ENCODE results near the gene MYO16. TPM values are rescaled to one million over a fixed set of nuclear protein-coding genes. Genes with fewer than 3 reads are reported as not detected.

MYO16 gene
- total RNA-seq, 1 experiment from 2014 or later = 0.19 TPM

DNA sequence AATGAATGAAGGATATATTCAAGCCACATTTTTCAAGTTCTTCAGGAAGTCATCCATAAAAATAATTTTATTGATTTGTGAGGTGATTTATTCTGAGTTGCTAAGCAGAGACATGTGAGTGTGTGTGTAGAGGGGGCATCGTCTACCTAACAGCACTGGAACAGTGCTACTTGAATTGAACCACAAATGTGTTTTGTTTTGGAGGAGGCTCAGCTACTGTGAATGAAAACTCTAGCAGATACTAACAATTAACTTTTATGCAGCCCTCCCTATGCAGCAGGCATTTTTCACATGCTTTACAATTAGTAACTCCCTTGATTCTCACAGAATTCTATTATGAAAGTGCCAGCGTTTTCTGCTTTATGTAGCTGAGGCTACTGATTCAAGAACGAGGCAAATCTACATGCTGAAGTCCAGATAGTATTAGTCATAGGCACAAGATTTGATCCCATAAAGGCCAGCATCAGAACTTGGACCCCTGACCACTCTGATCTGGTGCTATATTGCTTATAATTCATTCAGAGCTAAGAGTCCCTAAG, 103.7 kb downstream of the MYO16 start:
- BruUV-seq (replicated peaks) = no TSS peak

DNA sequence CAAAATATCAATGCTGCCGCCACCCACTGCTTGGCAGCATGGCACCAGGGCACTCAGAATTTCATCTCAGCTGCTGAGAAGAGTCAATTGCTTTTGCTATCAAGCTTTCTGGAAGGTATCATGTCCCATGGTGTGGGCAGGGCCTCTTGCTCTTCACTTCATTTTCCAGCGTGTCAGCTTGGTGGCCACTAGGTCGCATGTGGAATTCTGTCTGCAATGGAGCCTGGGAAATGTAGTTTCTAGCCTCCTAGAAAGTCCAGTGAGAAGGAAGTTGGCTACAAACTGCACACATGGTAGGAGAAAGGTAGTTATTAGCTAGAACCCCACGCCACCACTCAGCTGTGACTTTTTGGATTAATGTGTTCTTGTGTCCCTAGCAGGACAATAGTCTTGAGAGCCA, 105.3 kb downstream of the MYO16 start:
- Mint-ChIP-seq H3K4me1 (ENCODE audit: low read depth, unreplicated experiment) (no peaks in the 10 kb centered on the region), H3K27ac (ENCODE audit: unreplicated experiment) (no peak overlapping the region), H3K4me3 (ENCODE audit: low read depth, unreplicated experiment) (no peak overlapping the region), H3K9me3 (ENCODE audit: low read depth, unreplicated experiment) (peaks cover 3% of the 10 kb centered on the region), H3K36me3 (ENCODE audit: insufficient read depth, unreplicated experiment) (no peaks in the 10 kb centered on the region), H3K27me3 (ENCODE audit: unreplicated experiment) (no peaks in the 10 kb centered on the region)
- BruUV-seq (replicated peaks) = no TSS peak
- CTCF ChIA-PET = no interaction called here
- intact Hi-C loops (cut with micrococcal nuclease; ENCODE audit: unreplicated experiment) = no loop called here
- DNase-seq = no peak
- TF ChIP-seq, protein P1, sequence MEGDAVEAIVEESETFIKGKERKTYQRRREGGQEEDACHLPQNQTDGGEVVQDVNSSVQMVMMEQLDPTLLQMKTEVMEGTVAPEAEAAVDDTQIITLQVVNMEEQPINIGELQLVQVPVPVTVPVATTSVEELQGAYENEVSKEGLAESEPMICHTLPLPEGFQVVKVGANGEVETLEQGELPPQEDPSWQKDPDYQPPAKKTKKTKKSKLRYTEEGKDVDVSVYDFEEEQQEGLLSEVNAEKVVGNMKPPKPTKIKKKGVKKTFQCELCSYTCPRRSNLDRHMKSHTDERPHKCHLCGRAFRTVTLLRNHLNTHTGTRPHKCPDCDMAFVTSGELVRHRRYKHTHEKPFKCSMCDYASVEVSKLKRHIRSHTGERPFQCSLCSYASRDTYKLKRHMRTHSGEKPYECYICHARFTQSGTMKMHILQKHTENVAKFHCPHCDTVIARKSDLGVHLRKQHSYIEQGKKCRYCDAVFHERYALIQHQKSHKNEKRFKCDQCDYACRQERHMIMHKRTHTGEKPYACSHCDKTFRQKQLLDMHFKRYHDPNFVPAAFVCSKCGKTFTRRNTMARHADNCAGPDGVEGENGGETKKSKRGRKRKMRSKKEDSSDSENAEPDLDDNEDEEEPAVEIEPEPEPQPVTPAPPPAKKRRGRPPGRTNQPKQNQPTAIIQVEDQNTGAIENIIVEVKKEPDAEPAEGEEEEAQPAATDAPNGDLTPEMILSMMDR (IDR thresholded peaks at IDR 0.05; ENCODE audit: unreplicated experiment) = no peak

More for the DNA sequence above, 103.7 kb downstream of the MYO16 start:
- Mint-ChIP-seq H3K27ac (ENCODE audit: unreplicated experiment) (no peak overlapping the region), H3K27me3 (ENCODE audit: unreplicated experiment) (no peaks in the 10 kb centered on the region), H3K36me3 (ENCODE audit: insufficient read depth, unreplicated experiment) (no peaks in the 10 kb centered on the region), H3K9me3 (ENCODE audit: low read depth, unreplicated experiment) (peaks cover 2% of the 10 kb centered on the region), H3K4me3 (ENCODE audit: low read depth, unreplicated experiment) (no peak overlapping the region), H3K4me1 (ENCODE audit: low read depth, unreplicated experiment) (no peaks in the 10 kb centered on the region)
- CTCF ChIA-PET = no interaction called here
- DNase-seq = no peak
- TF ChIP-seq, protein P1 (IDR thresholded peaks at IDR 0.05; ENCODE audit: unreplicated experiment) = no peak
- intact Hi-C loops (cut with micrococcal nuclease; ENCODE audit: unreplicated experiment) = no loop called here

DNA sequence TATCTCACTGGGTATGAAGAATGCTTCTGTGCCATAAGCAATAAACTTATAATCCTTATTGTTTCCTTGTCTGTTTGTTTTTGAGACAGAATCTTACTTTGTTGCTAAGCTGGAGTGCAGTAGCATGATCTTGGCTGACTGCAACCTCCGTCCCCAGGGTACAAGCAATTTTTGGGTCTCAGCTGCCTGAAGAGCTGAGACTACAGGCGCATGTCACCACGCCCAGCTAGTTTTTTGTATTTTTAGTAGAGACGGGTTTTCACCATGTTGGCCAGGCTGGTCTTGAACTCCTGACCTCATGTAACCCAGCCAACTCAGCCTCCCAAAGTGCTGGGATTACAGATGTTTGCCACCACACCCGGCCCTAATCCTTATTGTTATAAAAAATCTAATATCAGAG, 112.5 kb downstream of the MYO16 start:
- no peak overlapping the region for H3K4me3 Mint-ChIP-seq (ENCODE audit: low read depth, unreplicated experiment)
- no peak for DNase-seq
- H3K27ac Mint-ChIP-seq (ENCODE audit: unreplicated experiment) = no peak overlapping the region
- no TSS peak for BruUV-seq (replicated peaks)
- TF ChIP-seq, protein P1 (IDR thresholded peaks at IDR 0.05; ENCODE audit: unreplicated experiment) = no peak
- H3K4me1 Mint-ChIP-seq (ENCODE audit: low read depth, unreplicated experiment) = no peaks in the 10 kb centered on the region
- H3K27me3 Mint-ChIP-seq (ENCODE audit: unreplicated experiment) = no peaks in the 10 kb centered on the region
- H3K9me3 Mint-ChIP-seq (ENCODE audit: low read depth, unreplicated experiment) = peaks cover 4% of the 10 kb centered on the region
- no peaks in the 10 kb centered on the region for H3K36me3 Mint-ChIP-seq (ENCODE audit: insufficient read depth, unreplicated experiment)
- CTCF ChIA-PET = no interaction called here
- intact Hi-C loops (cut with micrococcal nuclease; ENCODE audit: unreplicated experiment) = no loop called here

DNA sequence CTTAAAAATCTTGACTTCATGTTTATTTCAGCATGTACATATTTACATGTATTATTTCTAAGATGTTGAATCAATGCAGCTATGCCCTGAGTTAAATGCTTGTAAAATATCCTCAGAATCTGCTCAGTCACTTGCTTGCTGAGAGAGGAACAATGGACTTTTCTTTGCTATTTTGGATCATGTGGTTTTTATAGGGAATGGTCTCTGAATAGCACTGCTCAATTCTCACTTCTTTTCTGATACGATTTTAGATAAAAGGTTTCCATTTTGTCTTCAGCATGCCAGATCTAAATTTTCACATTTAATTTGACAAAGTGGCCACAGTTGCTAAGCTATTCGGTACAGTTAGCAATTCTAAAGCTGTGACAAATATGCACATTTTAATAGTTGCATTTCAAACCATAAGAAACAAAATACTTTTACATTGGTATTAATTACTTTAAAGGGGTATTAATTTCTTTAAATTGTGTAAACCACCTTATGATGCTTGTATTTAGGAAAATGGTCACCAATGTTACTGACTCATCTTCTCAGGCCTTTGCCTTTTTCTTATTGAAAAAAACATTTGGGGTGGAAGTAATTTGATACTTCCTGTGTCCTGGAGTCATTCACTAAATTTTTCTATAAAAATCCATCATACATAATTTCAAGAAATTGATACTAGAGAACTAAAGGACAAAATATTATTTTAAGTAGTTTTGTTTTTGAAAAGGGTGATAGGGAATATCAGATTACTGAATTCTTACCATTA, 113.5 kb downstream of the MYO16 start:
- TF ChIP-seq, protein P1 (IDR thresholded peaks at IDR 0.05; ENCODE audit: unreplicated experiment) = no peak
- Mint-ChIP-seq H3K36me3 (ENCODE audit: insufficient read depth, unreplicated experiment) (no peaks in the 10 kb centered on the region), H3K9me3 (ENCODE audit: low read depth, unreplicated experiment) (peaks cover 3% of the 10 kb centered on the region), H3K27ac (ENCODE audit: unreplicated experiment) (no peak overlapping the region), H3K4me3 (ENCODE audit: low read depth, unreplicated experiment) (no peak overlapping the region), H3K4me1 (ENCODE audit: low read depth, unreplicated experiment) (no peaks in the 10 kb centered on the region), H3K27me3 (ENCODE audit: unreplicated experiment) (no peaks in the 10 kb centered on the region)
- no TSS peak for BruUV-seq (replicated peaks)
- intact Hi-C loops (cut with micrococcal nuclease; ENCODE audit: unreplicated experiment) = no loop called here
- CTCF ChIA-PET = no interaction called here
- DNase-seq = no peak
